Mesenteric fat pad (tissue), 1 donor: Measurements from ENCODE around the gene SLC25A24. TPM values are rescaled to one million over a fixed set of nuclear protein-coding genes. Genes with fewer than 3 reads are reported as not detected.

ENCODE experiments used
- DNase-seq: peaks from one replicate; pipeline ENCODE4 v3.0.0-alpha.2; 2020; ENCODE audit warnings: low spot score
- total RNA-seq: library from RNA; stranded (reverse); fragmentation: NEBNext Ultra II Directional; extraction: Animal tissue kit (Norgen Biotek cat#: 25700); gene quantifications from one replicate; pipeline ENCODE4 v1.2.1, GENCODE V29; 2021
- donor health status: DM: yes; HTN: yes; CAD: no.

The SLC25A24 gene
- total RNA-seq, 1 donor from 2014 or later = 41.1 TPM

GRCh38 chr1:108107658-108108057 is 92.5 kb downstream of the SLC25A24 start:
- DNase-seq = no peak

GRCh38 chr1:108106775-108107174 is 93.4 kb downstream of the SLC25A24 start:
- no peak for DNase-seq

- no peak for DNase-seq
Observed at GRCh38 chr1:108100148-108100547, 100.0 kb downstream of the SLC25A24 start.

GRCh38 chr1:108097018-108097417 is 103.1 kb downstream of the SLC25A24 start:
- no peak for DNase-seq

GRCh38 chr1:108096089-108096488 is 104.1 kb downstream of the SLC25A24 start:
- DNase-seq = no peak

GRCh38 chr1:108089477-108089876 is 110.7 kb downstream of the SLC25A24 start:
- no peak for DNase-seq

- DNase-seq = no peak
Observed at GRCh38 chr1:108085628-108086027, 114.5 kb downstream of the SLC25A24 start.

- no peak for DNase-seq
Observed at GRCh38 chr1:108084866-108085477, 115.2 kb downstream of the SLC25A24 start.

Other genes with a start within 250 kb of the SLC25A24 start
- gene VAV3, start 235.2 kb downstream of the SLC25A24 start, total RNA-seq = 11.4 TPM
- not detected for gene NBPF4, start 43.7 kb upstream of the SLC25A24 start, total RNA-seq
- not detected for gene NBPF6, start 250.0 kb upstream of the SLC25A24 start, total RNA-seq